ENCODE results near the gene EYS. TPM values are rescaled to one million over a fixed set of nuclear protein-coding genes. Genes with fewer than 3 reads are reported as not detected.

The EYS gene
- polyA plus RNA-seq, 2 of the 4 experiments (the other 2 are of a cell fraction): 0.03 to 0.06 TPM

GRCh38 chr6:64214373-64214772 is 1492.7 kb downstream of the EYS start:
- ChIA-PET CTCF (no interaction called here), POLR2A (no interaction called here)
- no peak for TF ChIP-seq GATA3 (IDR thresholded peaks at IDR 0.05; ENCODE audit: borderline replicate concordance)
- no peak for TF ChIP-seq ZC3H11A (IDR thresholded peaks at IDR 0.05)
- no peak overlapping the region for H3K4me3 ChIP-seq
- no peaks in the 10 kb centered on the region for H3K9me3 ChIP-seq
- H3K4me2 ChIP-seq: no peak overlapping the region
- H3K27ac ChIP-seq: no peak overlapping the region
- ATAC-seq (no peak), FAIRE-seq (no peak), DNase-seq (ENCODE audit: low read depth in 1 of 2, low spot score in 1 of 2) (no peak)
- no peaks in the 10 kb centered on the region for H3K4me1 ChIP-seq

GRCh38 chr6:64213697-64214096 is 1493.3 kb downstream of the EYS start:
- Histone ChIP-seq H3K4me3 (no peak overlapping the region), H3K4me1 (no peaks in the 10 kb centered on the region), H3K9me3 (no peaks in the 10 kb centered on the region), H3K4me2 (no peak overlapping the region), H3K27ac (no peak overlapping the region)
- DNase-seq (ENCODE audit: low read depth in 1 of 2, low spot score in 1 of 2) (no peak), ATAC-seq (no peak), FAIRE-seq (no peak)
- no peak for TF ChIP-seq MYC (IDR thresholded peaks at IDR 0.05; ENCODE audit: borderline replicate concordance, low read length)
- no peak for TF ChIP-seq HOXB13 (CRISPR knock-in tag; IDR thresholded peaks at IDR 0.05; ENCODE audit: low read depth)
- TF ChIP-seq RARB (CRISPR knock-in tag; IDR thresholded peaks at IDR 0.05): no peak
- no peak for TF ChIP-seq HMGXB4 (CRISPR knock-in tag; IDR thresholded peaks at IDR 0.05; ENCODE audit: borderline replicate concordance)
- no peak for TF ChIP-seq MAFK (IDR thresholded peaks at IDR 0.05; ENCODE audit: partially characterized antibody)
- TF ChIP-seq EP300 (IDR thresholded peaks at IDR 0.05): no peak
- TF ChIP-seq ELK1 (IDR thresholded peaks at IDR 0.05; ENCODE audit: low read depth, low read length): no peak
- ChIA-PET POLR2A (no interaction called here), CTCF (no interaction called here)
- 42% methylated on average over 3 of the region's 3 CpGs for WGBS (ENCODE audit: missing lambda C conversion rate)

- no peak overlapping the region for H3K4me2 ChIP-seq
- H3K4me3 ChIP-seq: no peak overlapping the region
- no peak for FAIRE-seq
- ATAC-seq: no peak
- H3K27ac ChIP-seq: no peak overlapping the region
- no peaks in the 10 kb centered on the region for H3K9me3 ChIP-seq
- TF ChIP-seq JUNB (IDR thresholded peaks at IDR 0.05): no peak
- TF ChIP-seq POLR2AphosphoS2 (conservative IDR thresholded peaks at IDR 0.05; ENCODE audit: low read length): no peak
- TF ChIP-seq TP53 (CRISPR knock-in tag; IDR thresholded peaks at IDR 0.05): no peak
- no peak for TF ChIP-seq MAZ (IDR thresholded peaks at IDR 0.05; ENCODE audit: borderline replicate concordance, low read depth, low read length)
- TF ChIP-seq CHD4 (IDR thresholded peaks at IDR 0.05; ENCODE audit: borderline replicate concordance): no peak
- TF ChIP-seq JUN (IDR thresholded peaks at IDR 0.05): no peak
- TF ChIP-seq ZFP36 (IDR thresholded peaks at IDR 0.05; ENCODE audit: borderline replicate concordance, partially characterized antibody): no peak
- no peak for TF ChIP-seq MAX (IDR thresholded peaks at IDR 0.05)
- no peak for TF ChIP-seq EHMT2 (IDR thresholded peaks at IDR 0.05; ENCODE audit: low read depth)
- TF ChIP-seq RNF2 (IDR thresholded peaks at IDR 0.05; ENCODE audit: borderline replicate concordance, low read depth): no peak
- TF ChIP-seq HDAC2 (IDR thresholded peaks at IDR 0.05): no peak
- no peak for TF ChIP-seq HES2 (IDR thresholded peaks at IDR 0.05)
- TF ChIP-seq PBX3 (IDR thresholded peaks at IDR 0.05): no peak
- TF ChIP-seq EHF (CRISPR knock-in tag; IDR thresholded peaks at IDR 0.05): no peak
- TF ChIP-seq HOXB5 (CRISPR knock-in tag; IDR thresholded peaks at IDR 0.05): no peak
- 86% methylated on average over 1 of the region's 1 CpG for WGBS (ENCODE audit: missing lambda C conversion rate)
- ChIA-PET POLR2A (no interaction called here), CTCF (no interaction called here)
- no peak for DNase-seq (ENCODE audit: low read depth in 1 of 2, low spot score in 1 of 2)
- no peaks in the 10 kb centered on the region for H3K4me1 ChIP-seq
These were observed 1509.8 kb downstream of the EYS start for GRCh38 chr6:64197246-64197645.

All from A549 (cell line).